HG02885 (cell line): ENCODE data around the gene PKDCC.
A peak's percentile ranks its signal among the peaks of the same experiment; 100 is the strongest.
"Not testable (repeated sequence)": the region's sequence is repeated elsewhere in the genome, so short reads cannot be mapped to it uniquely, and the experiment has no call there.

ENCODE experiments used
- ATAC-seq: cut with Tn5 transposase; IDR thresholded peaks from one replicate; pipeline ENCODE4 v1.9.1; 2021; ENCODE audit warnings: mild to moderate bottlenecking; ENCODE audit not compliant: unreplicated experiment, poor library complexity

The PKDCC gene

GRCh38 chr2:42084231-42084671, 36.4 kb downstream of the PKDCC start:
- ATAC-seq: no peak

GRCh38 chr2:42085070-42085469, 37.2 kb downstream of the PKDCC start:
- ATAC-seq: not testable (repeated sequence)

- no peak for ATAC-seq
Measured at GRCh38 chr2:42085706-42086487, 38.1 kb downstream of the PKDCC start.

GRCh38 chr2:42086500-42086953, 38.7 kb downstream of the PKDCC start:
- ATAC-seq: no peak

- no peak for ATAC-seq
Measured at GRCh38 chr2:42087137-42087856, 39.5 kb downstream of the PKDCC start.

DNA sequence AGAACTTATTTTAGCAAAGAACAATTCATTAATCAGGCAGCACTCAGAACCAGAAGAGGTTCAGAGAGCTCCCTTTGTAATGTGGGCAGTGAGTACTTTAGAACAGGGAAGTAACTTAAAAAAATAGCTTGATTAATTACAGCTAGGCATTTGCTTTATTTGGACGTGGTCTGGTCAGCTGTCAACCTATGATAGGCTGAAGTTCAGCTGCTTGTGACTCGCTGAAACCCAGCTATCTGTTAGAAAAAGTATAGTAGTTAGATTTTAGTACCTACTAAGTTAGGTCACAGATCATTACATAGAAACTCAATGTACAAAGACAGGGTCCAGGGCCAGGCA, 40.0 kb downstream of the PKDCC start:
- no peak for ATAC-seq

- peak; percentile 99 for ATAC-seq
Measured at GRCh38 chr2:42089340-42089925, 41.6 kb downstream of the PKDCC start.

GRCh38 chr2:42090216-42090615, 42.4 kb downstream of the PKDCC start:
- ATAC-seq: no peak

DNA sequence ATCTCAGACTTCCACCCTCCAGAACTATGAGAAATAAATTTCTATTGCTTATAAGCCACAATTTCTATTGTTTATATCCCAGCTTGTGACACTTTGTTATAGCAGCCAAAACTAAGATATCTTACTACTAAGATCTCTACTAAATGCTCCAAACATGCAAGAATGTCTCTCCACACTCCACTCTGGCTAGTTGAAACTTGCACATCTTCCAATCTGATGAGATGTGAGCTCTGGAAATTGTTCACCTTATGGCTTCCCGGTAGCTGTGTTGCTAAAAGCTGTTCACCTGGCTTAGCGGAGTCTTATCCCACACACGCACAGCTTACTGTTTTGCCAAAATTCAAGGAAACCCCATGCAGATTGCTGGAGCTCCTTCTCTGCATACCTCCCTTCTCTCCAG, 43.9 kb downstream of the PKDCC start:
- ATAC-seq: no peak

DNA sequence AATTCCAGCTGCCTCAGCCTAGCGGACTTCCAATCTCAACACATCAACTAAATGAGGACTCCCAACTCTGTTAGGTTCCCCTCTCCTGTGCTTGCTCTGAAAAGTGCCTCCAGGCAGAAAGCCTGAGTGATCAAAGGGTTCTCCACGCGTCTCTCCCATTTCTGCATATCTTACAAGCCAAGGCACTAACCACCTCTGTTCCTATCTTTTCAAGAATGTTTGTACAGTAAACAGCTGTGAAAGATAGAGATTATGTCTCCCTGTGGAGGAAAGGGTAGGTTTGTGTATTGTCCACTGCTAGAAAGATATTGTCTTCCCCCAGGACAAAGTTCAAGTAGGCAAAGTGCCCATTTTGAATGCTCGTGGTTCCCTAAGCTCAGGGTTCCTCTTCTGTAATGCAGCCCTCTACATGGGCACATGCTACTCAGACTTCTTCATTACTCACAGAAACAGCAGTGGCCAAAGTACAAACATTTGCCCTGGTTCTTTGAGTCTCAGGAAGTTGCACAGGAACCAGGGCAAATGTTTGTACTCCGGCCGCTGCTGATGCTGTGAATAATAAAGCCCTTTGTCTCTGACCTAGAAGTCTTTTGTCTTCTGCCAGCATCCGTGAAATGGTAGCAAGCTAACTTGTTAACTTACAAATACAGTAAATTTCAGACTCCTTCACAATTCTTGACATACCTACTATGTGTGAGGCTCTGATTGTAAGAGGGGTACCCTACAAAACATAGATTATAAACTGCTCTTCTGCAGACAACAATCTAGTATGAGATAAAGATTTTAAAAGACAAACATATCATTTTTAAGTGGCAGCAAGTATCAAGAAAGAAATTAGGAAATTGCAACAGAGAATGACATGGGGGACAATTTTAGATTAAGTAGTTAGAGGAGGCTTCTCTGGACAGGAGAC, 44.5 kb downstream of the PKDCC start:
- no peak for ATAC-seq

DNA sequence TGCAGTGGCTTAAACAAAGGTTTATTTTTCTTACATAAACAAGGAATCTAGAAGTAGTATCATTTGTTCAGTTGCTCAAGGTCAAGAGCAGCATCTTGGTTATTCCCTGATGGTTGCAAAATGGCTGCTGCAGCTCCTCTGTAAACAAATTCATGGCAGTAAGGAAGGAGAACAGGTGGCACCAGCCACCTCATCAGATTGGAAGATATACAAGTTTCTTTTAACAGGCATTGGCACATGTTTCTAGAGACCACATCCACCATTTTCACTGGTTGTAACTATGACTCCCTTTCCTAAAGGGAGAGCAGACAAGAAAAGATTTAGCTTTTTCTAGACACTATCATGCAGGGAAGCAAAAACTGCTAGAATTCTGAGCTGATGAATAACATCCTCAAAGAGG, 46.3 kb downstream of the PKDCC start:
- ATAC-seq: no peak

- no peak for ATAC-seq
Measured at GRCh38 chr2:42095923-42096408, 48.1 kb downstream of the PKDCC start.

GRCh38 chr2:42096869-42097591, 49.2 kb downstream of the PKDCC start:
- peak; percentile 59 for ATAC-seq

DNA sequence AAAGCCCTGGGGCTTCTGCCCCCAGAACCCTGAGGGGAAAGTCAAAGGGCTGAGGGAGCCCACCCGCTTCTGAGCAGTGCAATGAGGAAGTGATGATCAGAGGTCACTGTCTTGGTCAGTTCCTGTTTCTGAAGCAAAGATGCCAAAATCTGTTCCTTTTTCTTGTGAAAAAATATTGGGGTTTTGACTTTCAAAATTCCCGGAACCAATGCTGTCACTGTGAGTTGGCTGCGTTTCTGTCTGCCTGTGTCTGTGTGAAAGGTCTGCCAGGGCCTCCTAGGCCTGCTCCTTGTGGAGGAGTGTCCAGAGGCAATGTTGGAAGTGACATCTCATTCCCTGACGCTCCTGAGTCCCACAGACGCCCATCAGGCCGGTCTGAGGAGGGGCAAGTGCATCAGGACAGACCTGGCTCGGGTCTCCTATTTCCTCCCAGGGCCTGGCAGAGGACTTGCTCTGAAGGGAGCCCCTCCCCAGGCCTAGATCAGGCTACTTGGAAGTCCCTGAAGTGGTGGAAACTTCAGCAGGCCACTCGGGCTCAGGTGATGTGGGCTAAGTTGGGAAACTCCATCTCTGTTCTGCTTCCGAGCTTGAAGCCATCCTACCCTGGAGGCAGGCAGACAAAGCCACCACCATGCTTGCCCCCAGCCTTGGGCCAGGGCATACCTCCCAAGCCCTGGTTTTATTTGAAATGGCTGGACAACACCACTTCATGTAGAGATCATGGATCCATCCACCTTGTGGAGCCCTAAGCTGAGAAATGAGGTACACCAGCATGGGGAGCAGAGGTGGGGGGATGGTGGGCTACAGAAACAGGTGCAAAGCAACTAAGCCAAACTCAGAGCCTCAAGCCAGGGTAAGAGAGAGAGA, 51.0 kb downstream of the PKDCC start:
- ATAC-seq: no peak

- ATAC-seq: no peak
Measured at GRCh38 chr2:42099438-42100173, 51.8 kb downstream of the PKDCC start.

DNA sequence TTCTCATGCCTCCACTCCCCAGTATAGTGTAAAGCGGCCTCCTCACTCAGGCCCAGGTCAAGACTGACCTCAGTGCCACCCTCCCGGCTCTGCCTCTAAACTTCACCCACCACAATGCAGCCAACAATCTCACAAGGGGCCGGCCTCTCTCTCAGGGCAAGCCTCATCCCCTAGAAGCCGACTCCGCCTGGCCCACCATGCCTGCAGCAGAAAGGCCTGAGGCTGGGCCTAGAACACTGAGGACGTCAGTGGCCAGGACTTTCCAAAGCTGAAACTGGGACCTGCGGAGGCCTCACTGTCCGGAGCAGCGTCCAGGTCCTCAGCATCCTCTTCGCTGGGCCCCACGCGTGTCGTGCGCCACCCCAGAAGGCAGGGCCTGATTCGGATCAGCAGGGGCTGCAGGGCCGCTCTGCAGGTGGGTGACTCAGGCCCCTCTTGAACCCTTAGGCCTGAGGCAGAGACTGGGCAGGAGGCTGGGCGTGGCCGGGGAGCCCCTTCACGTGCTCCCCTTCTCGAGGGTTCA, 52.9 kb downstream of the PKDCC start:
- ATAC-seq: no peak

- ATAC-seq: no peak
Measured at GRCh38 chr2:42101206-42102023, 53.6 kb downstream of the PKDCC start.
